ENCODE data around the gene RETSAT.
A peak's percentile ranks its signal among the peaks of the same experiment; 100 is the strongest.
"Not testable (repeated sequence)": the region's sequence is repeated elsewhere in the genome, so short reads cannot be mapped to it uniquely, and the experiment has no call there.

RETSAT gene

DNA sequence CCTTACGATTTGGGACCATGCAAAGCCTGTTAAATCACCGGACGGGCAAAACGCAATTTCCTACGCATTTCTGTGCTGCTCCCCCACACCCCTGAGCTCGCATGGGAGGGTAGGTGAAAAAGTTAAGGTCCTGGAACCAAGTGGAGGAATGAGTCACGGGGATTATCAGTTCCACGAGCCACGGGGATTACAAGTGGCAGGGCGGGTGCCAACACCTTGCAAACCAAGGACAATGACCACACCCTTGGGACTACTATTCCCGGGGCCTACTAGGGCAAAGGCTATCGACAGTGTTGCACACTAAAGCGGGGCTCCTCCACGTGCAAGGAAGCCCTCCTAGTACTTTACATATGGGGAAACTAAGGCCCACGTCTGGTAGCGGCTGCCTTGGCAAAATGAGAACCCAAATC, 447 bp downstream of the RETSAT start:
- peak overlapping the region; percentile 24 for H3K27ac ChIP-seq (ENCODE audit: low read length)
- H2AFZ ChIP-seq (ENCODE audit: low read depth, low read length), result peak overlapping the region; percentile 58

GRCh38 chr2:85347599-85347998, 6.7 kb downstream of the RETSAT start:
- H3K4me2 ChIP-seq (ENCODE audit: low read length), result no peak overlapping the region
- no peaks in the 10 kb centered on the region for H4K20me1 ChIP-seq (ENCODE audit: insufficient read depth, low read length)
- H3K79me2 ChIP-seq (ENCODE audit: low read length), result 0 out of 2 replicates have a peak, but pooled peaks cover 2% of the 10 kb centered on the region
- no peak overlapping the region for H2AFZ ChIP-seq (ENCODE audit: low read depth, low read length)
- H3K9me3 ChIP-seq (ENCODE audit: insufficient read depth, low read length), result no peaks in the 10 kb centered on the region
- H3K27me3 ChIP-seq (ENCODE audit: low read depth, low read length), result no peaks in the 10 kb centered on the region
- no peak overlapping the region for H3K9ac ChIP-seq (ENCODE audit: low read length)
- H3K36me3 ChIP-seq (replicated peaks; ENCODE audit: low read depth, low read length), result peaks cover 20% of the 10 kb centered on the region
- no peak overlapping the region for H3K4me3 ChIP-seq (ENCODE audit: low read length)
- no peaks in the 10 kb centered on the region for H3K4me1 ChIP-seq (ENCODE audit: low read length)
- no peak for TF ChIP-seq EZH2phosphoT487 (IDR thresholded peaks at IDR 0.05; ENCODE audit: low read depth)
- TF ChIP-seq, protein P1, sequence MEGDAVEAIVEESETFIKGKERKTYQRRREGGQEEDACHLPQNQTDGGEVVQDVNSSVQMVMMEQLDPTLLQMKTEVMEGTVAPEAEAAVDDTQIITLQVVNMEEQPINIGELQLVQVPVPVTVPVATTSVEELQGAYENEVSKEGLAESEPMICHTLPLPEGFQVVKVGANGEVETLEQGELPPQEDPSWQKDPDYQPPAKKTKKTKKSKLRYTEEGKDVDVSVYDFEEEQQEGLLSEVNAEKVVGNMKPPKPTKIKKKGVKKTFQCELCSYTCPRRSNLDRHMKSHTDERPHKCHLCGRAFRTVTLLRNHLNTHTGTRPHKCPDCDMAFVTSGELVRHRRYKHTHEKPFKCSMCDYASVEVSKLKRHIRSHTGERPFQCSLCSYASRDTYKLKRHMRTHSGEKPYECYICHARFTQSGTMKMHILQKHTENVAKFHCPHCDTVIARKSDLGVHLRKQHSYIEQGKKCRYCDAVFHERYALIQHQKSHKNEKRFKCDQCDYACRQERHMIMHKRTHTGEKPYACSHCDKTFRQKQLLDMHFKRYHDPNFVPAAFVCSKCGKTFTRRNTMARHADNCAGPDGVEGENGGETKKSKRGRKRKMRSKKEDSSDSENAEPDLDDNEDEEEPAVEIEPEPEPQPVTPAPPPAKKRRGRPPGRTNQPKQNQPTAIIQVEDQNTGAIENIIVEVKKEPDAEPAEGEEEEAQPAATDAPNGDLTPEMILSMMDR (IDR thresholded peaks at IDR 0.05; ENCODE audit: low read depth, low read length), result no peak
- H3K27ac ChIP-seq (ENCODE audit: low read length), result no peak overlapping the region

More for the DNA sequence above, 447 bp downstream of the RETSAT start:
- H3K9me3 ChIP-seq (ENCODE audit: insufficient read depth, low read length), result no peaks in the 10 kb centered on the region
- H3K4me3 ChIP-seq (ENCODE audit: low read length), result peak overlapping the region; percentile 94
- H3K79me2 ChIP-seq (ENCODE audit: low read length), result peaks cover 28% of the 10 kb centered on the region
- peaks cover 10% of the 10 kb centered on the region for H3K4me1 ChIP-seq (ENCODE audit: low read length)
- peak overlapping the region; percentile 74 for H3K9ac ChIP-seq (ENCODE audit: low read length)
- peaks cover 24% of the 10 kb centered on the region for H3K36me3 ChIP-seq (replicated peaks; ENCODE audit: low read depth, low read length)
- no peaks in the 10 kb centered on the region for H4K20me1 ChIP-seq (ENCODE audit: insufficient read depth, low read length)
- H3K27me3 ChIP-seq (ENCODE audit: low read depth, low read length), result no peaks in the 10 kb centered on the region
- TF ChIP-seq, protein P1 (IDR thresholded peaks at IDR 0.05; ENCODE audit: low read depth, low read length), result no peak
- TF ChIP-seq EZH2phosphoT487 (IDR thresholded peaks at IDR 0.05; ENCODE audit: low read depth), result no peak
- peak overlapping the region; percentile 96 for H3K4me2 ChIP-seq (ENCODE audit: low read length)

DNA sequence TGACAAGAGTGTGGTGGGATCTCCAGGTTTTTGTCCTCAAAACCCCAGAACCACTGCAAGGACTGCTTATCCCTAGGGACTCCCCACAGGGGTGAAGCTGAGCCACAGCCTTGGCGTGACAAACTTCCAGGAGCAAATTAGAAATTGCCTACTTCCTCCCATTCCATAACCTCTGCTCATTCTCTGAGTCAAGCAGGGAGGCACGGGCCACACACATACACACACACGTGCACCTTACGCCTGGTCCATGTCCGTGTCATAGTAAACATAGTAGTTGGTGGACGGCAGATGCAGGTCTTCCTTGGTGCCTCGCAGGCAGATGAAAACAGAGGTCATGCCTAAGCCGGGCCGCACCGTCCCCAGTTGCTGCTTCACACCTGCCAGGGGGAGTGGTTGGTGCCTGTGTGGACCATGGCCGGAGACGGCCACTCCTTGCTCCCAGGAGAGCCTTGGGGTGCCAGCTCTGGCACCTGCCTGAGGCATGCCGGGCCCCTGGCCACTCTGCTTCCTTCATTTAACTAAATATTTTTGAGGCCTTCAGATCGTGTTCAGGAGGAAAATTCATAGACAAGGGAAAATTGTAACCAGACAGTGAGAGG, 9.9 kb downstream of the RETSAT start:
- Histone ChIP-seq H2AFZ (ENCODE audit: low read depth, low read length) (no peak overlapping the region), H4K20me1 (ENCODE audit: insufficient read depth, low read length) (no peaks in the 10 kb centered on the region), H3K36me3 (replicated peaks; ENCODE audit: low read depth, low read length) (peaks cover 5% of the 10 kb centered on the region), H3K4me3 (ENCODE audit: low read length) (no peak overlapping the region), H3K4me1 (ENCODE audit: low read length) (no peaks in the 10 kb centered on the region), H3K27ac (ENCODE audit: low read length) (no peak overlapping the region), H3K79me2 (ENCODE audit: low read length) (no peaks in the 10 kb centered on the region), H3K9ac (ENCODE audit: low read length) (no peak overlapping the region), H3K4me2 (ENCODE audit: low read length) (no peak overlapping the region), H3K27me3 (ENCODE audit: low read depth, low read length) (0 out of 2 replicates have a peak, but pooled peaks cover 2% of the 10 kb centered on the region), H3K9me3 (ENCODE audit: insufficient read depth, low read length) (no peaks in the 10 kb centered on the region)
- no peak for TF ChIP-seq EZH2phosphoT487 (IDR thresholded peaks at IDR 0.05; ENCODE audit: low read depth)

- not testable (repeated sequence) for H3K9me3 ChIP-seq (ENCODE audit: insufficient read depth, low read length); H3K27me3 ChIP-seq (ENCODE audit: low read depth, low read length); H3K36me3 ChIP-seq (replicated peaks; ENCODE audit: low read depth, low read length); H3K4me1 ChIP-seq (ENCODE audit: low read length); H3K9ac ChIP-seq (ENCODE audit: low read length); H3K4me2 ChIP-seq (ENCODE audit: low read length); H2AFZ ChIP-seq (ENCODE audit: low read depth, low read length); H3K27ac ChIP-seq (ENCODE audit: low read length); H3K4me3 ChIP-seq (ENCODE audit: low read length); H3K79me2 ChIP-seq (ENCODE audit: low read length); H4K20me1 ChIP-seq (ENCODE audit: insufficient read depth, low read length)
Measured at GRCh38 chr2:85343207-85343895, 11.0 kb downstream of the RETSAT start.

GRCh38 chr2:85342156-85342555, 12.2 kb downstream of the RETSAT start:
- Histone ChIP-seq H2AFZ (ENCODE audit: low read depth, low read length) (no peak overlapping the region), H3K36me3 (replicated peaks; ENCODE audit: low read depth, low read length) (no peaks in the 10 kb centered on the region), H3K4me2 (ENCODE audit: low read length) (no peak overlapping the region), H3K4me3 (ENCODE audit: low read length) (no peak overlapping the region), H3K9ac (ENCODE audit: low read length) (no peak overlapping the region), H3K4me1 (ENCODE audit: low read length) (no peaks in the 10 kb centered on the region), H3K79me2 (ENCODE audit: low read length) (no peaks in the 10 kb centered on the region), H4K20me1 (ENCODE audit: insufficient read depth, low read length) (no peaks in the 10 kb centered on the region), H3K27me3 (ENCODE audit: low read depth, low read length) (peaks cover 9% of the 10 kb centered on the region; the same call in 1 of the 2 replicates), H3K27ac (ENCODE audit: low read length) (no peak overlapping the region), H3K9me3 (ENCODE audit: insufficient read depth, low read length) (no peaks in the 10 kb centered on the region)
- TF ChIP-seq EZH2phosphoT487 (IDR thresholded peaks at IDR 0.05; ENCODE audit: low read depth), result no peak
- TF ChIP-seq, protein P1 (IDR thresholded peaks at IDR 0.05; ENCODE audit: low read depth, low read length), result no peak

All from OCI-LY3 (cell line).